ENCODE measurements around the gene PTMS. TPM values are rescaled to one million over a fixed set of nuclear protein-coding genes. Genes with fewer than 3 reads are reported as not detected.
A peak's percentile ranks its signal among the peaks of the same experiment; 100 is the strongest.

Gene PTMS
- total and polyA plus RNA-seq, 9 of the 15 experiments (the other 6 are each of a cell fraction or from before 2014, with no cell fraction given) = 5.1 to 287 (median 78.5) TPM

DNA sequence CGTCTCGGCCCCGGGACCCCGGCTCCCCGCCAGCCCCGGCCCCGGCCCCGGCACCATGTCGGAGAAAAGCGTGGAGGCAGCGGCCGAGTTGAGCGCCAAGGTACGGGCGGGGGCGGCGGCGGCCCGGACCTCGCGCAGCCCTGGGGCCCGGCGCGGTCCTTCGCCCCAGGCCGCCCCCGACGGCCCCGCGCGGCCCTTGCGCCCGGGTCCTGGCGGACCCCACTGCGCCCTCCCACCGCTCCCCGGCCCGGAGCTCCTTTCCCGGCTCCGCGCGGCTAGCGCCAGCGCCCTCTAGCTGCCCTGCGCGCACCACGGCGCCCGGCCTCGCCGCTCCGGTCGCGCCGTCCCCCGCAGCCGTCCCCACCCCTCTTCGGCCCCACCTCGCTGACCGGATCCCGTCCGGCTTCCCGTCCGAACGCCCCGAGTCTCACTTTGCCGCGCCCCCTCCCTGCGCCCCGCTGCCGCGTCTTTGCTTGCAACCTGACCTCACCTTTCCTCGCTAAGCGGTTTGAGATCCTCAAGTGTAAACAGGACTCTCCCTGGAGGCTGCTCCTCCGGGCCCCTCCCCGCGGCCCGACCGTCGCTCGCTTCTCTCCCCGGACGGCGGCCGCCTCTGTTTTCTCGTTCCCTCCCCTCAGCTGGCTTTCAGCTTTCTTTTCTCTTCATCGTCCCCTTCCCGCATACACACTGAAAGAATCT, 637 bp downstream of the PTMS start (continued):
- TF ChIP-seq, protein P1, sequence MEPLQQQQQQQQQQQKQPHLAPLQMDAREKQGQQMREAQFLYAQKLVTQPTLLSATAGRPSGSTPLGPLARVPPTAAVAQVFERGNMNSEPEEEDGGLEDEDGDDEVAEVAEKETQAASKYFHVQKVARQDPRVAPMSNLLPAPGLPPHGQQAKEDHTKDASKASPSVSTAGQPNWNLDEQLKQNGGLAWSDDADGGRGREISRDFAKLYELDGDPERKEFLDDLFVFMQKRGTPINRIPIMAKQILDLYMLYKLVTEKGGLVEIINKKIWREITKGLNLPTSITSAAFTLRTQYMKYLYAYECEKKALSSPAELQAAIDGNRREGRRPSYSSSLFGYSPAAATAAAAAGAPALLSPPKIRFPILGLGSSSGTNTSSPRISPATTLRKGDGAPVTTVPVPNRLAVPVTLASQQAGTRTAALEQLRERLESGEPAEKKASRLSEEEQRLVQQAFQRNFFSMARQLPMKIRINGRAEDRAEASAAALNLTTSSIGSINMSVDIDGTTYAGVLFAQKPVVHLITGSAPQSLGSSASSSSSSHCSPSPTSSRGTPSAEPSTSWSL (CRISPR knock-in tag; IDR thresholded peaks at IDR 0.05; ENCODE audit: borderline replicate concordance) = no peak
- TF ChIP-seq ZZZ3 (IDR thresholded peaks at IDR 0.05) (no peak), LARP7 (IDR thresholded peaks at IDR 0.05) (no peak), ZBTB12 (CRISPR knock-in tag; IDR thresholded peaks at IDR 0.05) (no peak), STAT5A (IDR thresholded peaks at IDR 0.05; ENCODE audit: borderline replicate concordance, low read length) (no peak), ZNF24 (IDR thresholded peaks at IDR 0.05) (no peak), JUNB (CRISPR knock-in tag; conservative IDR thresholded peaks at IDR 0.05) (no peak), SMARCA4 (IDR thresholded peaks at IDR 0.05) (no peak), ZNF121 (CRISPR knock-in tag; conservative IDR thresholded peaks at IDR 0.05) (no peak), SNRNP70 (optimal IDR thresholded peaks at IDR 0.05; ENCODE audit: low read depth, low read length) (no peak), PML (IDR thresholded peaks at IDR 0.05; ENCODE audit: low read length) (no peak), STAT6 (CRISPR knock-in tag; IDR thresholded peaks at IDR 0.05) (no peak), SMARCB1 (IDR thresholded peaks at IDR 0.05; ENCODE audit: insufficient read length, low read depth) (no peak), ZFP91 (CRISPR knock-in tag; IDR thresholded peaks at IDR 0.05) (no peak), ZNF696 (CRISPR knock-in tag; conservative IDR thresholded peaks at IDR 0.05) (no peak), NRF1 (conservative IDR thresholded peaks at IDR 0.05 in 1 of 2, IDR thresholded peaks at IDR 0.05 in 1 of 2) (peak; percentile 37 to 53; a peak in 3 of 4 replicates), CBX8 (IDR thresholded peaks at IDR 0.05; ENCODE audit: borderline replicate concordance, extremely low read depth, low read depth, low read length, poor library complexity, severe bottlenecking) (no peak), EZH2 (IDR thresholded peaks at IDR 0.05; ENCODE audit: borderline replicate concordance, low read depth, low read length) (no peak), ZNF274 (IDR thresholded peaks at IDR 0.05; ENCODE audit: borderline replicate concordance, low read depth, low read length) (no peak), ZNF79 (CRISPR knock-in tag; IDR thresholded peaks at IDR 0.05; ENCODE audit: low read depth) (no peak), PTBP1 (IDR thresholded peaks at IDR 0.05; ENCODE audit: low read depth, low read length) (no peak), TCFL5 (CRISPR knock-in tag; conservative IDR thresholded peaks at IDR 0.05) (no peak), THRAP3 (IDR thresholded peaks at IDR 0.05; ENCODE audit: borderline replicate concordance) (no peak), ZNF668 (CRISPR knock-in tag; IDR thresholded peaks at IDR 0.05) (no peak)

Measured in K562 (cell line).